Stimulated activated CD8-positive, alpha-beta memory T cell treated with anti-CD3 and anti-CD28 coated beads, Interleukin-12 subunit alpha, Interleukin-12 subunit beta, amount 100 ng/mL, for 24 hours (primary cell): ENCODE measurements around the gene PJA2.

Experiments used
- DNase-seq: peaks from one replicate; pipeline ENCODE4 v3.0.0-alpha.2; 2020; ENCODE audit errors: extremely low read depth

PJA2 gene

GRCh38 chr5:109350537-109351270, 59.1 kb downstream of the PJA2 start:
- DNase-seq: no peak

- no peak for DNase-seq
These were observed 60.4 kb downstream of the PJA2 start for GRCh38 chr5:109349388-109349787.

DNA sequence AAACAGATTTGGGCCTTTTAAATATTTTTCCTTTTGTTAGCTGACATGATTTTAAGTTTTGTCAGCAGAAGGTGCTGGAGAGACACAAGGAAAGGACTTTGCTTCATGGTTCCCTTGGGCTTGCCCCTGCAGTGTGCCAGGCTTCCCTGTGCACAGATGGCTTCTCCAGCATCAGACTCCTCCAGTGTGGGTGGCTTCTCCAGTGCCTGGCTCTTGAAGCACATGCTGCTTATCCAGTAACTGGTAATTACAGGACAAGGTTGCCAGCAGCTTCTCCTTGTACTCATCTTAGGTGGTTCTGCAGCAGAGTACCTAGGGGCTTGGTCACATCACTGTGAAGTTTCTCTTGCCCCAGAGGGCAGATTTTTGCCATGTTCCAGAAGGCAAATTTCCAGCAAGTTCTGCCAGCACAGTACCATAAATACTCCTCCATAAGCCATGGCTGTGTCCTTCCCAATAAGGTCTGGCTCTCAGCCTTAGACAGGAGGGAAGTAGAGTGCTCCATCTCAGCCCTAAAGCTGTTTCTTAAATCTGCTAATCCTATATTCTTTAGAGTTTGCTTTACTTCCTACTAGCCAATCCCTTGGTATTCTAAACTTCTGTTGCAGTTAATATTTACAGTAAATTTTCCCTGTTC, 62.4 kb downstream of the PJA2 start:
- no peak for DNase-seq

- no peak for DNase-seq
These were observed 64.1 kb downstream of the PJA2 start for GRCh38 chr5:109345699-109346098.

DNA sequence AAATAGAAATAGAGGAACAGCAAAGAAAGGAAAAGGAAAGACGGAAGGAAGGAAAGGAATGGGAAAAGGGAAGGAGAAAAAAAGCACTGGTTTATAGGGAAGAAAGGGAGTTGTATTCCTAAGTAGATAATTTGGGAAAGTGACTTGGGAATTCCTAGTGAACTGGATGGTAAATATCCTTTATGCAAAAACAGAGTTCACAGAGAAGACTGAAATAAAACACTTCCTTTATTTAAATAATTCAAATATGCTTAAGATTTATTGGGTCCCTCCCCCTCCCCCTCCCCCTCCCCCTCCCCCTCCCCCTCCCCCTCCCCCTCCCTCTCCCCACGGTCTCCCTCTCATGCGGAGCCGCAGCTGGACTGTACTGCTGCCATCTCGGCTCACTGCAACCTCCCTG, 69.4 kb downstream of the PJA2 start:
- DNase-seq: no peak

DNA sequence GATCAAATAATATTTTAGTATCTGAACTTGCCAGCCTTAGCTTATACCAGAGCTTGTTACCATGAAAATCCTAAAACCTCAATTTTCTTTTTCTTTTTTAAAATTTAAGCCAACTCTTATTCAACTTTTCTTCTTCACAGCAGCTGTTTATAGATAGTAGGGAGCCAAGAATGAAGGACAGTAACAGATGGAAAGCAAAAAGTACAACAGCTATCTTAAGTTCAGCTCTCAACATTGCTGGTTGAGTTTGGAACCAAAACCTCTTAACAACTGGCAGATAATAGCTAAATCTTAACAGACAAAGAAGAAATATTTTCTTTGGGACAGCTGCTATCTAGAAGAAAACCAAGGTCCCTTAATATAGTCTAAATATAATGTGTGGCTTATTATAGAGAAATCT, 74.7 kb downstream of the PJA2 start:
- no peak for DNase-seq

GRCh38 chr5:109334056-109334455, 75.7 kb downstream of the PJA2 start:
- no peak for DNase-seq

- DNase-seq: no peak
These were observed 80.2 kb downstream of the PJA2 start for GRCh38 chr5:109329333-109330237.

GRCh38 chr5:109328626-109329025, 81.1 kb downstream of the PJA2 start:
- no peak for DNase-seq

GRCh38 chr5:109327570-109327969, 82.2 kb downstream of the PJA2 start:
- DNase-seq: no peak

GRCh38 chr5:109326919-109327318, 82.9 kb downstream of the PJA2 start:
- DNase-seq: no peak

GRCh38 chr5:109325456-109325855, 84.3 kb downstream of the PJA2 start:
- no peak for DNase-seq

- DNase-seq: no peak
These were observed 84.8 kb downstream of the PJA2 start for GRCh38 chr5:109324931-109325330.

- DNase-seq: no peak
These were observed 85.4 kb downstream of the PJA2 start for GRCh38 chr5:109324351-109324750.

DNA sequence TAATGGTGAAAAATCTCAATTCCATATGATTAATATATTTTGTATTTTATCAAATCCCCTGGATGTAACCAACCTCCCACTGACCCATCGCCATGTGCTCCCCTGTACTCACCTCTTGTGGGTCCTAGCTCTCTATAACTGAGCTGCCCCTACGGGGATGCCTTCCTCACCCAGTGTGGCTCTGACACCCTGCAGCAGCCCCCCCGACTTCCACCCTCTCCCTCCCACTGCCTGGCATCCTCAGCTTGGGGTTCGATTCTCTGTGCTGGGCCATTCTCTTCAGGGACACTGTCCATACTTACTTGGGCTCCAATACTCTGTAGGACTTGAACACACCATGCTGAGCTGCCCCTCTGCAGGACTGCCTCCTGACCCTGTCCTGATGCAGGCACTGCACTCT, 87.1 kb downstream of the PJA2 start:
- no peak for DNase-seq

GRCh38 chr5:109319351-109319750, 90.4 kb downstream of the PJA2 start:
- DNase-seq: no peak

DNA sequence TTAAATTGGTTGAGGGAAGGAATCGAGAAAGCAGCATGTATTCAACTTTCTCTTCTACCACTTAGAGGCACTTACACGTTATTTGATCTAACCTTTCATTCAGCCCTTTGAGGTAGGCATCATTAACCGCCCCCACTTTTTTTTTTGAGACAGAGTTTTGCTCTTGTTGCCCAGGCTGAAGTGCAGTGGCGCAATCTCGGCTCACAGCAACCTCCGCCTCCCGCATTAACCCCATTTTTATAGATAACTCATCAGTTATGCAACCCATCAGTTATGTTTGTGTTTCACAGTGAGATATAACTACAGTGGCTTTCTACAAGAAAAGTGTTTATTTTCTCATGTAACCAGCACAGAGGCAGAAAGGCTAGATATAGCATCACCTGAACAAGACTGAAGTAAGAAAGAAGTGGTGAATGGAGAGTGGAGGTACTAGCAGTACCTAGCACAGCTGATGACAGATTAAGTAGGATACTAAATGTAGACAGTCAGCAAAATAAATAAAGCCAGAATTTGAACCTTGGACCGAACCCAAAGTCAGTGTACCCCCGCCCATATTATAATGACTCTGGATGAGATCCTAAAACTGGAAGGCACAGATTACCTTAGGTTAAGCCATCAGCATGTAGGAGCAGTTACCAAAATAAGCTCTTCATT, 91.2 kb downstream of the PJA2 start:
- no peak for DNase-seq

- no peak for DNase-seq
These were observed 93.1 kb downstream of the PJA2 start for GRCh38 chr5:109316634-109317033.

DNA sequence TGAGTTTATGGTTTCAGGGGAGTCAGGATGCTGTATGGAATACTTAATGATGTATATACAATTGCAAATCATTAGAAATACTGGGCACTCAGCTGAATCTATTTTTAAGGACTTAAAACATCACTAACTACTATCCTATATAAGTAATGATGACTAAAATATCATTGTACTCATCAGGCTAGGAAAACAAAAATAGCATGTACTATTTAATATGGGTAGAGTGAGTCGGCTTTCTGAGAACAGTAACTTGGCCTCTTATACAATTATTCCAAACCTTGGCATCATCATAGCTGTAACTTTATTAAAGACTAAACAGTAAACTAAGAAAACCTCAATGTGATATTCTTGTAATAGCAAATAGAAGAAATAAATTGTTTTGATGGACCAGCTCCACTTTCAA, 94.5 kb downstream of the PJA2 start:
- no peak for DNase-seq

DNA sequence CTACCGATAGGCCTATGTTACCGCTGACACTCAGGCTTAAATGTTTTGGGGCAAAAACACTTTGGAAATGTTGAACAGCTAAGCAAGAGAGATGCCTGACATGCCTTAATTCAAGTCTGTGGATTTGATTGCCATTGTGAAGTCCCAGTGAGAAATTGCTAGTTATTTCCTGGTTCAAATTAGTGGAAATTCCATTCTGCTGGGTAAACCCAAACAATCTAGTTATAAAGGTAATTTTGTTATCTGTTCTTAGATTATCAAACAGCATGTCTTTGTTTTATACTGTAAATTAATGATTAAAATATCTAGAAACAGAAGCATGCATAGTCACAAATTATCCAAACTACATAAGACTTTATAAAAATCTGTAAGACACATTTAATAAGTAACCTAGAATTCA, 96.6 kb downstream of the PJA2 start:
- no peak for DNase-seq

GRCh38 chr5:109312695-109313094, 97.1 kb downstream of the PJA2 start:
- no peak for DNase-seq

- no peak for DNase-seq
These were observed 99.5 kb downstream of the PJA2 start for GRCh38 chr5:109310315-109310714.
